Nephron progenitor cell (in vitro differentiated cells): Measurements from ENCODE around the gene XRCC4.

Source experiments
- DNase-seq: peaks from one replicate; pipeline ENCODE4 v3.0.0; 2021
- H3K27ac Mint-ChIP-seq: 2 replicates; pipeline ENCODE4 v1.8.0; 2021; ENCODE audit warnings: mild to moderate bottlenecking, moderate library complexity, mixed read lengths
- H3K27me3 Mint-ChIP-seq: 2 replicates; pipeline ENCODE4 v1.8.0; 2021; ENCODE audit warnings: mild to moderate bottlenecking, low read depth, mixed read lengths; ENCODE audit not compliant: poor library complexity
- H3K36me3 Mint-ChIP-seq: 2 replicates; pipeline ENCODE4 v1.8.0; 2021; ENCODE audit warnings: low read depth, mixed read lengths
- H3K4me1 Mint-ChIP-seq: 2 replicates; pipeline ENCODE4 v1.8.0; 2021; ENCODE audit warnings: mixed read lengths
- H3K4me3 Mint-ChIP-seq: 2 replicates; pipeline ENCODE4 v1.8.0; 2021; ENCODE audit warnings: mild to moderate bottlenecking, moderate library complexity, mixed read lengths
- H3K9me3 Mint-ChIP-seq: 2 replicates; pipeline ENCODE4 v1.8.0; 2021; ENCODE audit warnings: mild to moderate bottlenecking, moderate library complexity, mixed read lengths
- TF ChIP-seq, protein P1 (sequence below): fragments of 200-600 bp; sonication (generic); IDR thresholded peaks from 2 replicates; pipeline ENCODE4 v1.5.0; 2021; ENCODE audit warnings: antibody characterized with exemption

The XRCC4 gene

DNA sequence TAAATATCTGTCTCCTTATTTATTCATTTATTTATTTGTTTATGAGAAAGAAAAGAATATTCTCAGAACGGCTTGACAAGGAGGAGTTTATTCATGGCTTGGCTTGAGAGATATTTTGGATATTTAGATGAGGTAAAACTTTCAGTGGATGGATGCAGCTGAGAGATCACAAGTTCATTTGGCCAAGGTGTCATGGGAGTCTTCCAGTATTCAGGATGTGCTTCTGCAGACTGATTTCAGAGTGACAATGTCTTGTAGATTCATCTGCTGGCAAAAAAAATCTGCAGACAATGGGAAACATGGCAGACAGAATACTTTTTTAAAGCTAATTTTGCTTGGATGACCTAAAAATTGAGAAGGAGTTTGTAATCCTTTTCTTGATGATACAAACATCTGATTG, 38.5 kb downstream of the XRCC4 start:
- H3K27me3 Mint-ChIP-seq: no peaks in the 10 kb centered on the region
- TF ChIP-seq, protein P1, sequence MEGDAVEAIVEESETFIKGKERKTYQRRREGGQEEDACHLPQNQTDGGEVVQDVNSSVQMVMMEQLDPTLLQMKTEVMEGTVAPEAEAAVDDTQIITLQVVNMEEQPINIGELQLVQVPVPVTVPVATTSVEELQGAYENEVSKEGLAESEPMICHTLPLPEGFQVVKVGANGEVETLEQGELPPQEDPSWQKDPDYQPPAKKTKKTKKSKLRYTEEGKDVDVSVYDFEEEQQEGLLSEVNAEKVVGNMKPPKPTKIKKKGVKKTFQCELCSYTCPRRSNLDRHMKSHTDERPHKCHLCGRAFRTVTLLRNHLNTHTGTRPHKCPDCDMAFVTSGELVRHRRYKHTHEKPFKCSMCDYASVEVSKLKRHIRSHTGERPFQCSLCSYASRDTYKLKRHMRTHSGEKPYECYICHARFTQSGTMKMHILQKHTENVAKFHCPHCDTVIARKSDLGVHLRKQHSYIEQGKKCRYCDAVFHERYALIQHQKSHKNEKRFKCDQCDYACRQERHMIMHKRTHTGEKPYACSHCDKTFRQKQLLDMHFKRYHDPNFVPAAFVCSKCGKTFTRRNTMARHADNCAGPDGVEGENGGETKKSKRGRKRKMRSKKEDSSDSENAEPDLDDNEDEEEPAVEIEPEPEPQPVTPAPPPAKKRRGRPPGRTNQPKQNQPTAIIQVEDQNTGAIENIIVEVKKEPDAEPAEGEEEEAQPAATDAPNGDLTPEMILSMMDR: no peak
- no peak for DNase-seq
- no peak overlapping the region for H3K4me3 Mint-ChIP-seq
- no peak overlapping the region for H3K27ac Mint-ChIP-seq
- no peaks in the 10 kb centered on the region for H3K4me1 Mint-ChIP-seq
- peaks cover 67% of the 10 kb centered on the region for H3K36me3 Mint-ChIP-seq
- H3K9me3 Mint-ChIP-seq: peaks cover 34% of the 10 kb centered on the region

DNA sequence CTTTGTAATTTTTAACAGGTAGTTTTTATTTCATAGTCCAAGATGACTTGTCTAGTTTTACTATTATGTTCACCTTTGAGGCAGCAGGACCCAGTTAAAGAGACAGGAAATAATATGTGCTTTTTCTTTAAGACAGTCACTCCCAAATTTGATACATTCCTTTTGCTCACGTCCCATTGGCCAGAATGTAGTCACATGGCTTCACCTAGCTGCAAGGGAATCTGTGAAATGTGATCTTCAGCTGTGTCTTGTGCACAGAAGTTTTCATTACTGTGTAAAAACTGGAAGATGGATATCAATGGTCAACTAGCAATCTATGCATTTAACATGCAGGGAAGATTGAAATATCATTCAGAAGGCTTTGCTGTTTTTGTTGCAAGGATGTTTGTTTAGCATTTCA, 41.1 kb downstream of the XRCC4 start:
- TF ChIP-seq, protein P1: no peak
- no peak overlapping the region for H3K27ac Mint-ChIP-seq
- H3K4me1 Mint-ChIP-seq: no peaks in the 10 kb centered on the region
- peaks cover 19% of the 10 kb centered on the region for H3K9me3 Mint-ChIP-seq
- no peaks in the 10 kb centered on the region for H3K27me3 Mint-ChIP-seq
- H3K36me3 Mint-ChIP-seq: peaks cover 49% of the 10 kb centered on the region
- H3K4me3 Mint-ChIP-seq: no peak overlapping the region
- no peak for DNase-seq

DNA sequence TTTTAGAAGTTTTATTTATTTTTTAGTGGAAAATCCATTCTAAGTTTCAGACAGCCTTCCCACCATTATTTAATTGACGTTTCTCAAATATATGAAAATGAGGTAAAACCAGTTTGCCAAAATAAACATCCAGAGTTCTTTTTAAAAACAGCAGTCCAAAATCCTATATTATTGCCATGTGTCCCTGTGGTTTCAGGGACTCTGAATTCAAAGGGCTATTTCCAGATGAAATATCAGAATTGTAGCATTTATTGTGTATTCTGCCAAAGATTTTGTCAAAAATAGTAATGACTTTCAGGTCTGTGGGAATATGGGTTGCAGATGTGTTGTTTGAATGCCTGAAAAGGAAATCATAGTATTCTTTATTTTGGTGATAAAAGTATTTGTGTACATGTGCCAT, 41.6 kb downstream of the XRCC4 start:
- Mint-ChIP-seq H3K36me3 (peaks cover 44% of the 10 kb centered on the region), H3K27me3 (no peaks in the 10 kb centered on the region), H3K27ac (no peak overlapping the region), H3K4me1 (no peaks in the 10 kb centered on the region), H3K9me3 (peaks cover 14% of the 10 kb centered on the region), H3K4me3 (no peak overlapping the region)
- TF ChIP-seq, protein P1: no peak
- DNase-seq: no peak

DNA sequence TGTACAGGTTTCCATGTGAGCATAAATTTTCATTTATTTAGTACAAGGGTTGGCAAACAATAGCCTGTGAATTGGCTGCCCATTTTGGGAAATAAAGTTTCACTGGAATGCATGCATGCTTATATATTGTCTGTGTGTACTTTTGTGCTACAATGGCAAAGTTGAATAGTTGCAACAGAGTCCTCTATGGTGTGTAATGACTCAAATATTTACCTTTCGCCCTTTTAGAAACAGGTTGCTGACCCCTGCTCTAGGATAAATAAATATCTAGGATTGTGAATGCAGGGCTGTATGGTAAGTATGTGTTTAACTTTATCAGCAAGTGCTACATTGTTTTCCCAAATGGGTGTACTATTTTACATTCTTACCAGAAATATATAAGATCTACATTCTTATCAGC, 47.2 kb downstream of the XRCC4 start:
- DNase-seq: no peak
- TF ChIP-seq, protein P1: no peak
- H3K36me3 Mint-ChIP-seq: peaks cover 39% of the 10 kb centered on the region
- H3K4me3 Mint-ChIP-seq: no peak overlapping the region
- H3K27ac Mint-ChIP-seq: no peak overlapping the region
- H3K4me1 Mint-ChIP-seq: no peaks in the 10 kb centered on the region
- H3K9me3 Mint-ChIP-seq: peaks cover 28% of the 10 kb centered on the region
- H3K27me3 Mint-ChIP-seq: no peaks in the 10 kb centered on the region

DNA sequence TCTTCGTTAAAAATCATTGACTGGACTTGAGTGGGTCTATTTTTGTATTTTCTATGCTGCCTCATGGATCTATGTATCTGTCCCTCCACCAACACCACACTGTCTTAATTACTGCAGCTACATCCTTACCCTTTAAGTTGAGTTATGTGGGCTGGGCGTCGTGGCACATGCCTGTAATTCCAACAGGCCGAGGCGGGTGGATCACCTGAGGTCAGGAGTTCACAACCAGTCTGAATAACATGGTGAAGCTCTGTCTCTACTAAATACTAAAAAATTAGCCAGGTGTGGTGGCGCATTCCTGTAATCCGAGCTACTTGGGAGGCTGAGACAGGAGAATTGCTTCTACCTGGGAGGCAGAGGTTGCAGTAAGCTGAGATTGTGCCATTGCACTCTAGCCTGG, 48.2 kb downstream of the XRCC4 start:
- DNase-seq: no peak
- Mint-ChIP-seq H3K4me3 (no peak overlapping the region), H3K27me3 (no peaks in the 10 kb centered on the region), H3K4me1 (no peaks in the 10 kb centered on the region), H3K36me3 (peaks cover 45% of the 10 kb centered on the region), H3K27ac (no peak overlapping the region), H3K9me3 (peaks cover 38% of the 10 kb centered on the region)
- TF ChIP-seq, protein P1: no peak

DNA sequence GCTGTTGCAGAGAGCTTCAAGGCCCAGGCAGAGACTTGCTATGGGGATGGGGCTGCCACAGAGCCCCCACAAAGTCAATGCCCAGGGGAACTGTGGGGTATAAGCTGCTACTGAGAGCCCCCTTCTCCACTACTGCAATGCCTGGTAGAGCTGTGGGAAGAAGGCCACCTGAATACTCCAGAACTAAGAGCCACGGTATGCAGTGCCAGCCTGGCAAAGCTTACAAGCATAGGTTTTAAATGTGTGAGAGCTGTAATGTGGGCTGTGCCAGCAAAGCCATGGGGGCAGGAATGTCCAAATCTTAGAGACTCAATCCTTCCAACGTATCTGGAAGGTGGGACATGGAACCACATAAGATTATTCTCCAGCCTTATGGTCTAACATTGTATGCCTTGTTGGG, 49.2 kb downstream of the XRCC4 start:
- TF ChIP-seq, protein P1: no peak
- no peak for DNase-seq
- Mint-ChIP-seq H3K9me3 (peaks cover 47% of the 10 kb centered on the region), H3K27me3 (no peaks in the 10 kb centered on the region), H3K4me3 (no peak overlapping the region), H3K27ac (no peak overlapping the region), H3K36me3 (peaks cover 46% of the 10 kb centered on the region), H3K4me1 (no peaks in the 10 kb centered on the region)
